A673 (cell line): ENCODE data around the gene GPR155. TPM values are rescaled to one million over a fixed set of nuclear protein-coding genes. Genes with fewer than 3 reads are reported as not detected.
A peak's percentile ranks its signal among the peaks of the same experiment; 100 is the strongest.

Experiments
- Bru-seq: library from RNA; stranded (reverse); fragments of 400-500 nt; gene quantifications from one replicate; lab custom pipeline; 2021; lab: Mats Ljungman, UMichigan
- BruChase-seq, 2 experiments: library from RNA; stranded (reverse); fragments of 400-500 nt; gene quantifications; one replicate each; lab custom pipeline; 2021; lab: Mats Ljungman, UMichigan
- BruUV-seq: library from RNA; stranded (reverse); fragments of 400-500 nt; replicated peaks from 2 replicates; lab custom pipeline; 2021; lab: Mats Ljungman, UMichigan
- CTCF ChIA-PET: fragments of 300-600 bp; sonication (Branson Sonifier 250); formaldehyde crosslinking; loops from one replicate; lab custom pipeline; 2022; ENCODE audit warnings: antibody characterized with exemption; lab: Charles Lee
- POLR2A ChIA-PET: fragments of 300-600 bp; sonication (Branson Sonifier 250); formaldehyde crosslinking; loops from one replicate; lab custom pipeline; 2022; ENCODE audit warnings: antibody characterized with exemption; ENCODE audit not compliant: low non-redundant PET; lab: Charles Lee
- DNase-seq: peaks from one replicate; pipeline ENCODE4 v3.0.0-alpha.2; 2015; ENCODE audit warnings: low spot score
- H3K27ac ChIP-seq: fragments of 200-600 bp; sonication (generic); 2 replicates; pipeline ENCODE4 v1.5.1; 2016; ENCODE audit warnings: mixed run types, low read depth, mild to moderate bottlenecking, mixed read lengths, antibody characterized with exemption, low read length; ENCODE audit not compliant: poor library complexity, severe bottlenecking
- H3K27me3 ChIP-seq: fragments of 200-600 bp; sonication (generic); replicated peaks from 2 replicates; pipeline ENCODE4 v1.6.1; 2017; ENCODE audit warnings: mixed run types, low read depth, mild to moderate bottlenecking, mixed read lengths, antibody characterized with exemption, low read length; ENCODE audit not compliant: insufficient read depth, poor library complexity
- H3K36me3 ChIP-seq: fragments of 200-600 bp; sonication (generic); 2 replicates; pipeline ENCODE4 v1.6.1; 2016; ENCODE audit warnings: mixed run types, mild to moderate bottlenecking, mixed read lengths, antibody characterized with exemption, low read length; ENCODE audit not compliant: insufficient read depth, poor library complexity, severe bottlenecking
- H3K4me1 ChIP-seq: fragments of 200-600 bp; sonication (generic); 2 replicates; pipeline ENCODE4 v1.6.1; 2017; ENCODE audit warnings: mixed run types, mild to moderate bottlenecking, mixed read lengths, antibody characterized with exemption, low read length; ENCODE audit not compliant: insufficient read depth, poor library complexity, severe bottlenecking
- H3K4me3 ChIP-seq: fragments of 200-600 bp; sonication (generic); 2 replicates; pipeline ENCODE4 v1.5.1; 2016; ENCODE audit warnings: low read depth, mixed run types, mild to moderate bottlenecking, mixed read lengths, low read length; ENCODE audit not compliant: poor library complexity, severe bottlenecking
- H3K9me3 ChIP-seq: fragments of 200-600 bp; sonication (generic); 2 replicates; pipeline ENCODE4 v1.6.1; 2016; ENCODE audit warnings: mixed run types, low read depth, mild to moderate bottlenecking, mixed read lengths, antibody characterized with exemption, low read length; ENCODE audit not compliant: poor library complexity, severe bottlenecking
- CTCF ChIP-seq: fragments of 300-800, 200-600 bp; sonication (generic); conservative IDR thresholded peaks from 2 replicates; pipeline ENCODE4 v1.5.1; 2017; ENCODE audit warnings: low read depth, mild to moderate bottlenecking, antibody characterized with exemption, low read length, moderate library complexity, mixed read lengths
- EZH2 ChIP-seq: fragments of 200-600 bp; sonication (generic); IDR thresholded peaks from 2 replicates; pipeline ENCODE4 v1.6.1; 2017; ENCODE audit warnings: borderline replicate concordance, low read depth, mild to moderate bottlenecking, mixed read lengths, antibody characterized with exemption, low read length; ENCODE audit not compliant: poor library complexity, severe bottlenecking
- intact Hi-C: fragments of 100-400 bp; cut with micrococcal nuclease; formaldehyde crosslinking; loops from one replicate; pipeline ENCODE4 v1.10.0; 2022; ENCODE audit not compliant: unreplicated experiment
- long read RNA-seq: library from polyadenylated mRNA; stranded (forward); transcript quantifications from one replicate; pipeline ENCODE4 v2.0.0, GENCODE V29; 2022
- total RNA-seq: library from RNA; stranded (reverse); gene quantifications from 2 replicates; pipeline ENCODE4 v1.2.3, GENCODE V29; 2021

Gene GPR155, protein sequence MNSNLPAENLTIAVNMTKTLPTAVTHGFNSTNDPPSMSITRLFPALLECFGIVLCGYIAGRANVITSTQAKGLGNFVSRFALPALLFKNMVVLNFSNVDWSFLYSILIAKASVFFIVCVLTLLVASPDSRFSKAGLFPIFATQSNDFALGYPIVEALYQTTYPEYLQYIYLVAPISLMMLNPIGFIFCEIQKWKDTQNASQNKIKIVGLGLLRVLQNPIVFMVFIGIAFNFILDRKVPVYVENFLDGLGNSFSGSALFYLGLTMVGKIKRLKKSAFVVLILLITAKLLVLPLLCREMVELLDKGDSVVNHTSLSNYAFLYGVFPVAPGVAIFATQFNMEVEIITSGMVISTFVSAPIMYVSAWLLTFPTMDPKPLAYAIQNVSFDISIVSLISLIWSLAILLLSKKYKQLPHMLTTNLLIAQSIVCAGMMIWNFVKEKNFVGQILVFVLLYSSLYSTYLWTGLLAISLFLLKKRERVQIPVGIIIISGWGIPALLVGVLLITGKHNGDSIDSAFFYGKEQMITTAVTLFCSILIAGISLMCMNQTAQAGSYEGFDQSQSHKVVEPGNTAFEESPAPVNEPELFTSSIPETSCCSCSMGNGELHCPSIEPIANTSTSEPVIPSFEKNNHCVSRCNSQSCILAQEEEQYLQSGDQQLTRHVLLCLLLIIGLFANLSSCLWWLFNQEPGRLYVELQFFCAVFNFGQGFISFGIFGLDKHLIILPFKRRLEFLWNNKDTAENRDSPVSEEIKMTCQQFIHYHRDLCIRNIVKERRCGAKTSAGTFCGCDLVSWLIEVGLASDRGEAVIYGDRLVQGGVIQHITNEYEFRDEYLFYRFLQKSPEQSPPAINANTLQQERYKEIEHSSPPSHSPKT
- total RNA-seq = not detected in 2 replicates
- Bru-seq, nascent RNA = percentile 10 among the genes with signal in this experiment
- BruChase-seq, experiment 1, labeled RNA remaining after a 2-hour chase = percentile 11 among the genes with signal in this experiment
- percentile 5 among the genes with signal in this experiment for BruChase-seq, experiment 2, labeled RNA remaining after a 6-hour chase
- long read RNA-seq = 0 reads

DNA sequence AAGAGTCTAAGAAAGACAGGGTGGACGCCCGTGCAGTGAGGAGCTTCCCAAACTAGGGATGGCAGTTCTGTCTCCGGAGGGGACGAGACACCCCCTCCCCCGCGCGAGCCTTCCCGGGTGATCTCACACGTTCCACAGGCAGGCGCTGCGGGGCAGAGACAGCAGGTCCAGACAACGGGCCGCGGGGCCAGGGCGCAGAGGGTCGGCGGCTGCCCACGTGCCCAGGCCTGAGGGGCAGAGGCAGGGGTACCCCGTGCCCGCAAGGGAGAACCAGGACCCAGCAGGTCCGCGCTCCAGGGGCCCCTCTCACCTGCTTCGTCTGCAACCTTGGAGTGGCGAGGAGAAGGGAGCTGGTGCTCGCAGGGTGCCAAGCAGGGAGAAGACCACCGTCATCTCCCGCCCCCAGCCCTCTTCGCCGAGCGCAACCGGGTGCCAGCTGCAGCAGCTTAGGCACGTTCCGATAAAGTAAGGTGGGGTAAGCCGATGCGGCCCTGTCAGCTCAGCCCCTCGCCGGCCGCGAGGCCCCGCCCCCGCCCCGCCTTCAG, at the start of gene GPR155:
TSS of gene GPR155 (minus strand) at position 467 of the 545 bp plus-strand sequence. CDS start 5,073 bp downstream, outside the sequence.
- Histone ChIP-seq H3K27ac (no peak within 1 kb of the TSS), H3K4me1 (peaks cover 12% of the 10 kb centered on the region), H3K9me3 (no peaks in the 10 kb centered on the region), H3K4me3 (peak within 1 kb of the TSS; percentile 51), H3K36me3 (no peaks in the 10 kb centered on the region), H3K27me3 (peaks cover 56% of the 10 kb centered on the region)
- ChIA-PET CTCF (no interaction called here), POLR2A (no interaction called here)
- TF ChIP-seq CTCF (no peak), EZH2 (no peak)
- intact Hi-C loops = no loop called here
- no TSS peak for BruUV-seq
- DNase-seq = peak; percentile 35

DNA sequence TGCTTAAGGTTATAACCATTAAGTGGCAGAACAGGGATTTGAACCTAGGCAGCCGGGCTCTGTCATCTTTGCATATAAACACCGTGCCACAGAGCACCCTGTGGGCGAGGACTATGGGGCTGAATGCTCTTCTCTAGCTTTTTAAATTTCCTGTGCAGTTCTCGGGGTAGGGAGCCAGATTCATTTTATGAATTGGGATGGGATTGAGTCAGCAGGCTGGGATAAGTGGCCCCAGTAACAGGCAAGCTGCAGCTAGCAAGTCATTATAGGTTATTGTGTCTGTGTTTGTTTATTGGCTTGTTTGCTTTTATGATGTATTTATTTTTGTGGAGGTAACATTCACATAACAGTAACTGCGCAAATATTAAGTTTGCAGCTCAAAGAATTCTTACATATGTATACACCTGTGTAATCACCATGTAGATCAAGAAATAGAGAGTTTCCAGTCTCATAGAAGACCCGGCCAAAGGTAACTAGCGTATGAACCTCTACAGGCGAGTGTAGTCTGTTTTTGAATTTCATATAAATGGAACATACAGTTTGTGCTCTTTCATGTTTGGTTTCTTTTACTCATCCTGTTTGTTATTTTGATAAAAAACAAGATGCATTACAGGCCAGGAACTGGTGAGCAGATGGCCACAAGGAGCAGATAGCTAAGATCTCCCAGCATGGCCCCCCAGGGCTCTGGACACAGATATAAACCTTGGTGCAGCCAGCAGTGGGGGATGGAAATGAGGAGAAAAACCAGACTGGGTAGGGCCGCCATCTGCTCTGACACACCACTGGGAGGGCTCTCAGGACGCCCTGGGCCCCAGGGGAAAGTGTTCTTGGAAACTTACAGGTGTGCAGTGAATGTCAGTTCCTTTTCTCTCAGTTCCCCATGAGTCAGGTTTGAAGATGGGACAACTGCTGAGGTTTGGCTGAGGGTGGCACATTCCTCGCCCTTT, 49.2 kb upstream of the GPR155 start:
- TF ChIP-seq CTCF (no peak), EZH2 (no peak)
- Histone ChIP-seq H3K36me3 (no peaks in the 10 kb centered on the region), H3K4me3 (no peak overlapping the region), H3K4me1 (no peaks in the 10 kb centered on the region), H3K9me3 (no peaks in the 10 kb centered on the region), H3K27me3 (peaks cover 5% of the 10 kb centered on the region), H3K27ac (no peak overlapping the region)
- CTCF ChIA-PET = no interaction called here
- DNase-seq = no peak
- intact Hi-C loops = no loop called here
- POLR2A ChIA-PET = no interaction called here
- BruUV-seq = no TSS peak
